ENCODE results near the gene BCAP31. TPM values are rescaled to one million over a fixed set of nuclear protein-coding genes. Genes with fewer than 3 reads are reported as not detected.

The BCAP31 gene
- total and polyA plus RNA-seq, 2 donors (not counting 1 experiment from before 2014, with no cell fraction given): 94.0 to 133 TPM

DNA sequence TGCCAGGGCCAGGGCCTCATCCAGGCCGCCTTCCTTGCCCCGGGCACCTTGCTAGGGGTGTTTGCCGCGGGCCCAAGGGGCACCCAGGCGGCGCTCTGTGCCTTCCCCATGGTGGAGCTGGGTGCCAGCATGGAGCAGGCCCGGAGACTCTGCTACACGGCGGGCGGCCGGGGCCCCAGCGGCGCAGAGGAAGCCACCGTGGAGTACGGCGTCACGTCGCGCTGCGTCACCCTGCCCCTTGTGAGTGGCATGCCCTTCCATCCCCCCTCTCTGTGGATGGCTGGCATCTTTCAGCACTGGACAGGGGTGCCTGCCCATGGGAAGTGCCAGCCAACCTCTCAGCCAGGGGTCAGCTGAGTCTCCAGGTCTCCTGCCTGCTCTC, 43.5 kb upstream of the BCAP31 start:
- no peak for DNase-seq (ENCODE audit: low read depth in 2 of 2)

DNA sequence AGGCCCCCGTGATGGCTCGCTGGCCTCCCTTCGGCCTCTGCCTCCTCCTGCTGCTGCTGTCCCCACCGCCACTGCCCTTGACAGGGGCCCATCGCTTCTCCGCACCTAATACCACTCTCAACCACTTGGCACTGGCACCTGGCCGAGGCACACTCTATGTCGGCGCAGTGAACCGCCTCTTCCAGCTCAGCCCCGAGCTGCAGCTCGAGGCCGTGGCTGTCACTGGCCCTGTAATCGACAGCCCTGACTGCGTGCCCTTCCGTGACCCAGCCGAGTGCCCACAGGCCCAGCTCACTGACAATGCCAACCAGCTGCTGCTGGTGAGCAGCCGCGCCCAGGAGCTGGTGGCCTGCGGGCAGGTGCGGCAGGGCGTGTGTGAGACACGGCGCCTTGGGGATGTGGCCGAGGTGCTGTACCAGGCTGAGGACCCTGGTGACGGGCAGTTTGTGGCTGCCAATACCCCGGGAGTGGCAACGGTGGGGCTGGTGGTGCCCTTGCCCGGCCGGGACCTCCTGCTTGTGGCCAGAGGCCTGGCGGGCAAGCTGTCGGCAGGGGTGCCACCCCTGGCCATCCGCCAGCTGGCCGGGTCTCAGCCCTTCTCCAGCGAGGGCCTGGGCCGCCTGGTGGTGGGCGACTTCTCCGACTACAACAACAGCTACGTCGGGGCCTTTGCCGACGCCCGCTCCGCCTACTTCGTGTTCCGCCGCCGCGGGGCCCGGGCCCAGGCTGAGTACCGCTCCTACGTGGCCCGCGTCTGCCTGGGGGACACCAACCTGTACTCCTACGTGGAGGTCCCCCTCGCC, 42.9 kb upstream of the BCAP31 start:
- Histone ChIP-seq H3K9me3 (ENCODE audit: control insufficient read depth, insufficient read depth, low read depth, low read length) (no peaks in the 10 kb centered on the region), H3K4me3 (replicated peaks in 1 of 4; ENCODE audit: control extremely low read depth in 1 of 4, insufficient read depth in 1 of 4, low read depth in 3 of 4, low read length in 4 of 4) (no peak overlapping the region), H4K20me1 (ENCODE audit: control insufficient read depth, extremely low read depth, insufficient read depth, low read length) (no peaks in the 10 kb centered on the region), H3K27ac (ENCODE audit: insufficient read depth, low read length) (no peak overlapping the region), H3K79me2 (ENCODE audit: control insufficient read depth, insufficient read depth, low read length) (no peaks in the 10 kb centered on the region), H3K4me2 (ENCODE audit: extremely low read depth, insufficient read depth, low read length) (no peak overlapping the region), H3K9ac (ENCODE audit: insufficient read depth, low read length) (no peak overlapping the region), H3K4me1 (ENCODE audit: control insufficient read depth, extremely low read depth, insufficient read depth, low read length) (peaks cover 3% of the 10 kb centered on the region), H3K36me3 (ENCODE audit: control insufficient read depth, insufficient read depth, low read length) (no peaks in the 10 kb centered on the region), H2AFZ (ENCODE audit: low read length) (no peak overlapping the region), H3K27me3 (ENCODE audit: control insufficient read depth, insufficient read depth, low read length) (no peaks in the 10 kb centered on the region)
- no peak for DNase-seq (ENCODE audit: low read depth in 2 of 2)
- TF ChIP-seq, protein P1, sequence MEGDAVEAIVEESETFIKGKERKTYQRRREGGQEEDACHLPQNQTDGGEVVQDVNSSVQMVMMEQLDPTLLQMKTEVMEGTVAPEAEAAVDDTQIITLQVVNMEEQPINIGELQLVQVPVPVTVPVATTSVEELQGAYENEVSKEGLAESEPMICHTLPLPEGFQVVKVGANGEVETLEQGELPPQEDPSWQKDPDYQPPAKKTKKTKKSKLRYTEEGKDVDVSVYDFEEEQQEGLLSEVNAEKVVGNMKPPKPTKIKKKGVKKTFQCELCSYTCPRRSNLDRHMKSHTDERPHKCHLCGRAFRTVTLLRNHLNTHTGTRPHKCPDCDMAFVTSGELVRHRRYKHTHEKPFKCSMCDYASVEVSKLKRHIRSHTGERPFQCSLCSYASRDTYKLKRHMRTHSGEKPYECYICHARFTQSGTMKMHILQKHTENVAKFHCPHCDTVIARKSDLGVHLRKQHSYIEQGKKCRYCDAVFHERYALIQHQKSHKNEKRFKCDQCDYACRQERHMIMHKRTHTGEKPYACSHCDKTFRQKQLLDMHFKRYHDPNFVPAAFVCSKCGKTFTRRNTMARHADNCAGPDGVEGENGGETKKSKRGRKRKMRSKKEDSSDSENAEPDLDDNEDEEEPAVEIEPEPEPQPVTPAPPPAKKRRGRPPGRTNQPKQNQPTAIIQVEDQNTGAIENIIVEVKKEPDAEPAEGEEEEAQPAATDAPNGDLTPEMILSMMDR (conservative IDR thresholded peaks at IDR 0.05 in 1 of 2, IDR thresholded peaks at IDR 0.05 in 1 of 2; ENCODE audit: low read depth in 1 of 2, low read length in 2 of 2): no peak
- TF ChIP-seq EZH2 (IDR thresholded peaks at IDR 0.05; ENCODE audit: low read length, missing control alignments): no peak

More for the DNA sequence above, 43.5 kb upstream of the BCAP31 start:
- Histone ChIP-seq H4K20me1 (ENCODE audit: control insufficient read depth, extremely low read depth, insufficient read depth, low read length) (no peaks in the 10 kb centered on the region), H3K4me2 (ENCODE audit: extremely low read depth, insufficient read depth, low read length) (no peak overlapping the region), H3K36me3 (ENCODE audit: control insufficient read depth, insufficient read depth, low read length) (no peaks in the 10 kb centered on the region), H3K4me1 (ENCODE audit: control insufficient read depth, extremely low read depth, insufficient read depth, low read length) (peaks cover 3% of the 10 kb centered on the region), H3K9ac (ENCODE audit: insufficient read depth, low read length) (no peak overlapping the region), H3K79me2 (ENCODE audit: control insufficient read depth, insufficient read depth, low read length) (no peaks in the 10 kb centered on the region), H3K4me3 (replicated peaks in 1 of 4; ENCODE audit: control extremely low read depth in 1 of 4, insufficient read depth in 1 of 4, low read depth in 3 of 4, low read length in 4 of 4) (no peak overlapping the region), H3K27me3 (ENCODE audit: control insufficient read depth, insufficient read depth, low read length) (no peaks in the 10 kb centered on the region), H3K9me3 (ENCODE audit: control insufficient read depth, insufficient read depth, low read depth, low read length) (no peaks in the 10 kb centered on the region), H3K27ac (ENCODE audit: insufficient read depth, low read length) (no peak overlapping the region), H2AFZ (ENCODE audit: low read length) (no peak overlapping the region)
- TF ChIP-seq, protein P1 (conservative IDR thresholded peaks at IDR 0.05 in 1 of 2, IDR thresholded peaks at IDR 0.05 in 1 of 2; ENCODE audit: low read depth in 1 of 2, low read length in 2 of 2): no peak
- no peak for TF ChIP-seq EZH2 (IDR thresholded peaks at IDR 0.05; ENCODE audit: low read length, missing control alignments)

DNA sequence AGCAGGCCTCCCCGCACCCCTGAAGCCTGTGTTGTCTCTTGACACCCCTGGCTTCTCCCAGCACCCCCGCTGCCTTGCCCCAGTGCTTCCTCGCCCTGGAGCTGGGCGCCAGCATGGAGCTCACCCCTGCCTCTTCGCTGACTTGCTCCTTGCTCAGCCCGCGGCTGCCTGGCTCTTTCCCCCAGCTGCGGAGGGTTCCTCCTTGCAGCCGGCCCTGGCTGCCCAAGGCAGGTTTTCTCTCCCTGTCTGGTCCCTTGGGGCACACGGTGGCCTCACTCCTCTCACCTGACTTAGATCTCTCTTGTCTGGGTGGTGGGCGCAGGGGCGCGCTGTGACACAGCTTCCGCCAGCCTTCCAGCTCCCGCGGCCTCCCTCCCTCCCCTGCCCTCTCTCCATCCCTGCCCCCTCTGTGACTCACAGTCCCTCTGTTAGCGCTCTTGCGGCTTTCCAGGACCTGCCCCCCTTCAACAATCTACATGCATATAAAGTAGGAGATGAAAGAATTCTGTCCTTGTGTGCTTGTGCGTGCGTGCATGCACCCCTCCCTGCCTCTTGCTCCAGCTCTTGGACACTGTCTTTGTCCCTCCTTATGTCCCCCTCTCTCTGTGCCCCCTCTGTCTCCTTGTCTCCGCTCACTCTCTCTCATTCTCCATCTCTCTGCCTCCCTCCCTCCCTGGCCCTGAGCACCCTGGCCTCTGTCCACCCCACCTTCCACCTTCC, 42.1 kb upstream of the BCAP31 start:
- Histone ChIP-seq H3K4me3 (replicated peaks in 1 of 4; ENCODE audit: control extremely low read depth in 1 of 4, insufficient read depth in 1 of 4, low read depth in 3 of 4, low read length in 4 of 4) (peak overlapping the region in 1 of 4 experiments; percentile 22), H3K79me2 (ENCODE audit: control insufficient read depth, insufficient read depth, low read length) (no peaks in the 10 kb centered on the region), H3K27me3 (ENCODE audit: control insufficient read depth, insufficient read depth, low read length) (no peaks in the 10 kb centered on the region), H3K27ac (ENCODE audit: insufficient read depth, low read length) (no peak overlapping the region), H3K9ac (ENCODE audit: insufficient read depth, low read length) (no peak overlapping the region), H2AFZ (ENCODE audit: low read length) (no peak overlapping the region), H3K4me2 (ENCODE audit: extremely low read depth, insufficient read depth, low read length) (peak overlapping the region; percentile 44), H3K4me1 (ENCODE audit: control insufficient read depth, extremely low read depth, insufficient read depth, low read length) (peaks cover 3% of the 10 kb centered on the region), H3K36me3 (ENCODE audit: control insufficient read depth, insufficient read depth, low read length) (no peaks in the 10 kb centered on the region), H3K9me3 (ENCODE audit: control insufficient read depth, insufficient read depth, low read depth, low read length) (no peaks in the 10 kb centered on the region), H4K20me1 (ENCODE audit: control insufficient read depth, extremely low read depth, insufficient read depth, low read length) (no peaks in the 10 kb centered on the region)
- DNase-seq (ENCODE audit: low read depth in 2 of 2): peak; percentile 67 to 76
- TF ChIP-seq EZH2 (IDR thresholded peaks at IDR 0.05; ENCODE audit: low read length, missing control alignments): no peak
- TF ChIP-seq, protein P1 (conservative IDR thresholded peaks at IDR 0.05 in 1 of 2, IDR thresholded peaks at IDR 0.05 in 1 of 2; ENCODE audit: low read depth in 1 of 2, low read length in 2 of 2): no peak
